Measurements from ENCODE around the gene SPTLC2.

SPTLC2 gene

GRCh38 chr14:77458249-77458950, 158.0 kb downstream of the SPTLC2 start:
- peak in 2 of 4 experiments; percentile 6 to 38 for DNase-seq

GRCh38 chr14:77457522-77458248, 158.8 kb downstream of the SPTLC2 start, which contains the start of the genes AHSA1 and VIPAS39:
Gene AHSA1, plus strand, starts transcription at chr14:77458093. Its CDS starts 97 bp downstream, at chr14:77458190.
Gene VIPAS39, minus strand, starts transcription at chr14:77457601. Its CDS starts 3,499 bp downstream, at chr14:77454102.
- peak; percentile 82 to 84 (median 84) for DNase-seq

DNA sequence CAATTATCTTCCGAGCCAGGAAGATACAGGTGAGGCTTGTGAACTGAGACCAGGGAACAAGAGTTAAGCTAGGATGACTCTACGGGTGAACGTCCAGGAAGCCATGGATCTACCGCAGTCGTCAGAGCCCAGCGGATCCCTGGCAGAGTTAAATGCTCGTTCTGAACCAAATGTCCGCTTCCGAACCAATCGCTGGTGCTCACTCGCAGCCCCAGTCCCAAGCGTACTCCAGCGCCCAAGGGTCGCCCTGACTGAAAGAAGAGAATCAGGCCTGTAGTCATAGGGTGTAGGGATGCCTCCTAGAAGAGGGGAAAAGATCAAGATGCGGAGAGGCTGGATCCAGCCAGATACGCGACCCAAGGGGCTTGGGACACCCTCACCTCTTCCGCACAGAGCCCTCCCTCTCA, 159.3 kb downstream of the SPTLC2 start:
- no peak for DNase-seq
